ENCODE results near the gene SAMD5. TPM values are rescaled to one million over a fixed set of nuclear protein-coding genes. Genes with fewer than 3 reads are reported as not detected.

Gene SAMD5
- total and polyA plus RNA-seq, 10 of the 15 experiments (the other 5 are each of a cell fraction or from before 2014, with no cell fraction given), result 0.01 to 0.23 (median 0.05) TPM; not detected in 5

DNA sequence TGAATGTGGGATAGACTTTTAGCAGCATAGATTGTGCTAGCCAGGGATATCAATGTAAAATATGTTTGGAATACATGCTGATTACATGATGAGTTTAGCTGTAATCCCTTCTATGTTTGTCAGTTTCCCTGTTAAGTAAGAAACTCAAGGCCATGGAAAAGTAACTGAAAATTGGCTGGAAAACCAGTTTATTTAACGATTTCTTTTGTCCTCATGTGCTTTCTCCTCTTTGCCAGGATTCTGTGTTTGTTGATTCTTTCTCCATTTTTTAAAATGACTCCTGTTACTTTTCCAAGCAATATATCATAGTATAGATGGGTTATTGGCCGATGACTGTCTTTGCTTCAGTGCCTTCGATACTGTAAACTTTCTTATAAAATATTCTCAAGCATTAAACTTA is 87.5 kb downstream of the SAMD5 start (continued):
- TF ChIP-seq BHLHE40 (IDR thresholded peaks at IDR 0.05; ENCODE audit: borderline replicate concordance in 1 of 2, low read depth in 2 of 2, low read length in 1 of 2), result no peak
- TF ChIP-seq ZBED1 (IDR thresholded peaks at IDR 0.05; ENCODE audit: borderline replicate concordance), result no peak
- TF ChIP-seq SMAD1 (IDR thresholded peaks at IDR 0.05; ENCODE audit: low read depth, partially characterized antibody), result no peak
- no peak for TF ChIP-seq SREBF2 (IDR thresholded peaks at IDR 0.05; ENCODE audit: low read length)

DNA sequence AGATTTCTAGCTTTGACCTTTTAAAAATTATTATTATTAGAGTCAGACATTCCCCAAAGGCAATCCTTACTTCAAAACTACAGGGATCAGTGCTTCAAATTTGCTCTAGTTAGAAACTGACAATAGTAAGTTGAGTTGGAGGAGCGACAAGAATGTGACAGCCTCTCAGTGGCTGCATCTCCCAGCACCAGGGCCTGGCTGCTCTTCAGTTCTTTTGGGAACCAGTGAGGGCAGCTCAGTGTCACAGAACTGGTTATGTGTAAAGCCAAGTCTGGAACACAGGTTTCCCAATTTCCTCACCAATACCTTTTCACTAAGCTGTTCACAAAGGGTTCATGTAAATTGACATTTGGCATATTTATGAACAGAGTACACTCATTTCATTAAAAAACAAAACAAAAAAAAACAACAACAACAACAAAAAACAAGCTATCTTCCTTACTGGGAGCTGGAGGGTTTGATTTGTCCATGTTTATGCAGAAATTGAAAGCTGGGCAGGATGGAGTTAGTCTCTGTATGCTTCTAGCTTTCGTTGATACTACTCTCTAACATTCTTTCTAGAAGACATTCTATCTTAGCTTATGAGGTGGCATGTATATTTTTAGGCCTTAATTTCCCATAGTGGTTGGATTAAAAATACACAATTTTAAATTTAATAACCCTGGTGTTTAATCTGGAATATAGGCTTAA is 95.0 kb downstream of the SAMD5 start:
- no peak for DNase-seq (ENCODE audit: low read depth, low spot score)
- no peak for FAIRE-seq
- in situ Hi-C loops (cut with MboI) (no loop called here), intact Hi-C loops (cut with micrococcal nuclease; ENCODE audit: unreplicated experiment) (no loop called here)
- ATAC-seq, result no peak
- Histone ChIP-seq H3K4me1 (ENCODE audit: control insufficient read depth, insufficient read depth, low read length) (no peaks in the 10 kb centered on the region), H3K36me3 (ENCODE audit: control insufficient read depth in 2 of 2, insufficient read depth in 2 of 2, low read length in 1 of 2) (no peaks in the 10 kb centered on the region), H3K79me2 (ENCODE audit: control insufficient read depth, insufficient read depth, low read length) (no peaks in the 10 kb centered on the region), H3K27me3 (replicated peaks in 1 of 2; ENCODE audit: control insufficient read depth in 2 of 2, insufficient read depth in 2 of 2, low read length in 1 of 2) (no peaks in the 10 kb centered on the region), H4K20me1 (ENCODE audit: control insufficient read depth, insufficient read depth) (no peaks in the 10 kb centered on the region), H3K4me3 (no peak overlapping the region), H2AFZ (ENCODE audit: control insufficient read depth, low read depth, low read length) (no peak overlapping the region), H3K9ac (ENCODE audit: control insufficient read depth, insufficient read depth, low read length) (no peak overlapping the region), H3K9me3 (replicated peaks; ENCODE audit: control insufficient read depth, insufficient read depth, low read length) (no peaks in the 10 kb centered on the region), H3K4me2 (ENCODE audit: control insufficient read depth, insufficient read depth) (no peak overlapping the region), H3K27ac (ENCODE audit: control insufficient read depth, insufficient read depth) (no peak overlapping the region)
- ChIA-PET SMC1A (ENCODE audit: uncharacterized antibody, unreplicated experiment) (no interaction called here), POLR2A (no interaction called here), CTCF (interaction anchor here (0.6 kb wide), 1 partner anchor 431 kb away, joined by 3 read pairs; no protein-coding TSS in a partner anchor), RAD21 (ENCODE audit: unreplicated experiment) (no interaction called here)
- 0% methylated on average over 2 of the region's 2 CpGs for WGBS (ENCODE audit: insufficient coverage, insufficient replicate concordance, low lambda C conversion rate, missing lambda C conversion rate)
- TF ChIP-seq PAX8 (IDR thresholded peaks at IDR 0.05), result no peak
- TF ChIP-seq, protein P1, sequence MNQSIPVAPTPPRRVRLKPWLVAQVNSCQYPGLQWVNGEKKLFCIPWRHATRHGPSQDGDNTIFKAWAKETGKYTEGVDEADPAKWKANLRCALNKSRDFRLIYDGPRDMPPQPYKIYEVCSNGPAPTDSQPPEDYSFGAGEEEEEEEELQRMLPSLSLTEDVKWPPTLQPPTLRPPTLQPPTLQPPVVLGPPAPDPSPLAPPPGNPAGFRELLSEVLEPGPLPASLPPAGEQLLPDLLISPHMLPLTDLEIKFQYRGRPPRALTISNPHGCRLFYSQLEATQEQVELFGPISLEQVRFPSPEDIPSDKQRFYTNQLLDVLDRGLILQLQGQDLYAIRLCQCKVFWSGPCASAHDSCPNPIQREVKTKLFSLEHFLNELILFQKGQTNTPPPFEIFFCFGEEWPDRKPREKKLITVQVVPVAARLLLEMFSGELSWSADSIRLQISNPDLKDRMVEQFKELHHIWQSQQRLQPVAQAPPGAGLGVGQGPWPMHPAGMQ (IDR thresholded peaks at IDR 0.05; ENCODE audit: borderline replicate concordance), result no peak
- TF ChIP-seq MXI1 (IDR thresholded peaks at IDR 0.05; ENCODE audit: low read depth, low read length), result no peak
- TF ChIP-seq JUND (IDR thresholded peaks at IDR 0.05; ENCODE audit: low read depth, low read length), result no peak
- TF ChIP-seq, protein P2, sequence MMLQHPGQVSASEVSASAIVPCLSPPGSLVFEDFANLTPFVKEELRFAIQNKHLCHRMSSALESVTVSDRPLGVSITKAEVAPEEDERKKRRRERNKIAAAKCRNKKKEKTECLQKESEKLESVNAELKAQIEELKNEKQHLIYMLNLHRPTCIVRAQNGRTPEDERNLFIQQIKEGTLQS (IDR thresholded peaks at IDR 0.05; ENCODE audit: borderline replicate concordance, extremely low read depth, low read depth, low read length), result no peak
- TF ChIP-seq EED (IDR thresholded peaks at IDR 0.05; ENCODE audit: low read depth), result no peak
- TF ChIP-seq YBX1 (IDR thresholded peaks at IDR 0.05), result no peak
- no peak for TF ChIP-seq FOXM1 (IDR thresholded peaks at IDR 0.05; ENCODE audit: low read depth, low read length)
- TF ChIP-seq MEF2A (IDR thresholded peaks at IDR 0.05; ENCODE audit: insufficient read depth, low read depth, low read length), result no peak
- no peak for TF ChIP-seq SREBF1 (IDR thresholded peaks at IDR 0.05; ENCODE audit: low read length)
- no peak for TF ChIP-seq DPF2 (IDR thresholded peaks at IDR 0.05)
- no peak for TF ChIP-seq GABPA (IDR thresholded peaks at IDR 0.05; ENCODE audit: low read depth)
- TF ChIP-seq PML (IDR thresholded peaks at IDR 0.05; ENCODE audit: low read length), result no peak
- no peak for TF ChIP-seq ATF7 (IDR thresholded peaks at IDR 0.05; ENCODE audit: low read depth)
- BruUV-seq (replicated peaks), result no TSS peak
